GM21515 (cell line): ENCODE results near the gene LHPP.
"Not testable (repeated sequence)": the region's sequence is repeated elsewhere in the genome, so short reads cannot be mapped to it uniquely, and the experiment has no call there.

Experiments
- ATAC-seq: cut with Tn5 transposase; IDR thresholded peaks from one replicate; pipeline ENCODE4 v1.9.1; 2021; ENCODE audit not compliant: unreplicated experiment

Gene LHPP

GRCh38 chr10:124568339-124568738 is 106.7 kb downstream of the LHPP start:
- ATAC-seq, result no peak

- no peak for ATAC-seq
Observed at GRCh38 chr10:124568848-124569622, 107.4 kb downstream of the LHPP start.

DNA sequence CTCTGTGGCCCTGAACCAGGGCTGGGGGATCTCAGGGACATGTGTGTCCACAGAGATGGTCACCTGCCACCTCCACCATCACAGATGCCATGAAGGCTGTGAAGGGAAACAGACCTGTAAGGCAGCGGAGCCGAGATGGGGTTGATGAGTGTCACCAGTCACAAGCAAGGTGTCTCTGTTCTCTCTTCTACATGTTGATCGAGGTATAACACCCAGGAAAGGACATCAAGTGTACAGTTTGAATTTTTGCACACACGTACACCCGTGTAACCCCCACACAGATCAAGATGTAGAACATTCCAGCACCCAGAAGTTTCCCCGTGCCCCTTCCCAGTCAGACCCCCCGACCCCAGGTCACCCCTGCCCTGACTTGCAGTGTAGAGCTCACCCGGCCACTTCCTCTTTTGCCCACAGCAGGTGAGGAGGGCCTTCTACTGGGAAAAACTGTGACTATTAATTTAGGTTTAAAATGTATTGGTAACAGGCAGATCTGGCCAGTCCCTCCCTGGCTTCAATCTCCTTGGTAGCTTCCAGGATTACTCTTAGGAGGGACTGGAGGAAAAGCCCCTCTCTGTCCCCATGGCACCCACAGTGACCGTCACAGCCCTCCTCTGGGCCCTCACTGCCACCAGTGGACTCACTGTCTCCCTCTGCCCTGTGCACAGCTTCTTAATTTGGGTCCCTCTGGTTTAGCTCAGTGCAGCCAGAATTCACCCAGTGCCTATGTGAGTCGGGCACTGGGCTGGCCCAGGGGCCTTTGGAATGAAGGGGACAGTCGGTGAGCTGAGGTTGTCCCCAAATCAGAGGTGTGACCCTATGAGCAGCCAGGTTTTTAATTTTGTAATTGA is 108.2 kb downstream of the LHPP start:
- ATAC-seq, result no peak

- no peak for ATAC-seq
Observed at GRCh38 chr10:124570646-124571045, 109.0 kb downstream of the LHPP start.

- no peak for ATAC-seq
Observed at GRCh38 chr10:124572751-124573150, 111.1 kb downstream of the LHPP start.

GRCh38 chr10:124573726-124574455 is 112.3 kb downstream of the LHPP start:
- ATAC-seq, result no peak

GRCh38 chr10:124574456-124575070 is 112.9 kb downstream of the LHPP start:
- no peak for ATAC-seq

- no peak for ATAC-seq
Observed at GRCh38 chr10:124575107-124576035, 113.7 kb downstream of the LHPP start.

DNA sequence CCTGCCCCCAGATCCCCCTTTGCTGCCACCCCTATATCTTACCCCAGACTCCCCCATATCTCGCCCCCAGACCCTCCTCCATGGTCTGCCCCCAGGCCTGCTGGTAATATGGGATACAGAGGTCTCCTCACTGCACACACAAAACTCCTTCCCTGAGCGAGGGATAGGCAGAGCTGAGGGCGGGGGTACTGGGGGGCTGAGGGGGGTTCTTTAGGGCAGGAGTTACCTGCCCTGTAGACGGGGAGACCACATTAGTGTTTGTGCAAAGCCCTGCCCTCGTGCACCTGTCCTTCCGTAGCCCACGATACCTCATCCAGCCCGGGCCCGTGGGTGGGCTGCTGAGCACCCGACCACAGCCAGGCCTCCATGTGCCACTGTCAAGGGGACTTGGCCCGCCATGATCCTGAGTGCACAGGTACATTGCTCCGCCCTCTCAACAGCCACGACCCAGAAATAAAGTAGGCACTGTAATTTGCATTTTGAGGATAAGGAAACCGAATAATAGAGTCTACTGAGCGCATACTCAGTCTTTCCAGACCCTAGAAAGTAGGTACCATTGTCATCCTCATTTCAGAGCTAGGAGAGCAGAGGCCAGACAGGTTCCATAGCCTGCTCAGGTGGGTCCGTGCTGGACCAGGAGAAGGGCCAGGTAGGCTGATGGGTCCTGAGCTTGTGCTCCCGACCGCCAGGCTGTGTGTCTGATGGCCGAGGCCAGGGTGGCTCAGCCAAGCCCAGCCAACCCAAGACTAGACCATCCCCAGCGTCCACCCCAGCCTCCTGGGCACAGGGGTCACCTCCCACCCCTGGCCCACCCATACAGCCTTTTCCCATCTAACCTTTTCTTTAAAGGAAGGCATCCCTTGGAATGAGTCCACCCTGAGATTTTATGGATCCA is 115.2 kb downstream of the LHPP start:
- ATAC-seq, result no peak

GRCh38 chr10:124577651-124578050 is 116.0 kb downstream of the LHPP start:
- ATAC-seq, result no peak

GRCh38 chr10:124578231-124579010 is 116.8 kb downstream of the LHPP start:
- no peak for ATAC-seq

GRCh38 chr10:124579011-124579399 is 117.4 kb downstream of the LHPP start:
- no peak for ATAC-seq

DNA sequence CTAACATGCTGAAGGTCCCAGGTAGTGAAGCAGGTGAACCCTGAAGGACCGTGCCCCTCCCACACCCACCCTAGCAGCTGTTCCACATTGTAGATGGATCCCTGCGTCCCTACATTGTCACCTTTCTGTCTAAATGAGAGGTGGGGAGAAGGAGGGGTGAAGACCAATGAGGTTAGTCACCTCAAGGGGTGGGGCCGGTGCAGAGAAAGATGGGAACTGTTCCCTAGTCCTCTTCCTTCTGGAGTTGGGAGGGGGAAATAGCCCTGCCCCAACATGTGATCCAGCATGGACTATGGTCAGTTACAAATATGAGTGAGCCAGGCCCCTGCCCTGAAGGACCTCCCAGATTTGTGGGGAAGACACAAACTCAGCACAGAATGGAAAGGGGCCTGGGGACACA is 124.5 kb downstream of the LHPP start:
- no peak for ATAC-seq

- no peak for ATAC-seq
Observed at GRCh38 chr10:124587811-124588211, 126.2 kb downstream of the LHPP start.

DNA sequence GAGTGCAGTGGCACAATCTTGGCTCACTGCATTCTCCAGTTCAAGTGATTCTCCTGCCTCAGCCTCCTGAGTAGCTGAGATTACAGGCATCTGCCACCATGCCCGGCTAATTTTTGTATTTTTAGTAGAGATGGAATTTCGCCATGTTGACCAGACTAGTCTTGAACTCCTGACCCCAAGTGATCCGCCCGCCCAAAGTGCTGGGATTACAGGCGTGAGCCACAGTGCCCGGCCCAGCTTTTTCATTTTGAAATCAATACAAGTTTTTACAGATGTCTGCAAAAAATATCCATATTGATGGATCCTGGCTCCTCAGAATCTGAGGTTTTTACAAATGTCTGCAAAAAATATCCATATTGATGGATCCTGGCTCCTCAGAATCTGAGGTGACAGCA is 126.7 kb downstream of the LHPP start:
- ATAC-seq, result not testable (repeated sequence)

GRCh38 chr10:124588736-124589490 is 127.3 kb downstream of the LHPP start:
- no peak for ATAC-seq

- ATAC-seq, result no peak
Observed at GRCh38 chr10:124589491-124590041, 127.9 kb downstream of the LHPP start.
